Astrocyte of the spinal cord (primary cell): ENCODE data around the gene SLC22A2.
"Not testable (repeated sequence)": the region's sequence is repeated elsewhere in the genome, so short reads cannot be mapped to it uniquely, and the experiment has no call there.

Experiments used
- DNase-seq: peaks from one replicate; pipeline ENCODE4 v3.0.0; 2011; ENCODE audit warnings: low read depth, low spot score
- H3K4me3 ChIP-seq: 2 replicates; pipeline ENCODE4 v1.5.1; 2011; ENCODE audit warnings: low read depth, mild to moderate bottlenecking, low read length, moderate library complexity
- in situ Hi-C: cut with HindIII; loops from 2 replicates; pipeline ENCODE4 v1.10.0; 2017; ENCODE audit warnings: low sequenced_read_pairs
- TF ChIP-seq, protein P1 (sequence below): IDR thresholded peaks from 2 replicates; pipeline ENCODE4 v1.5.1; 2012; ENCODE audit warnings: low read depth, mild to moderate bottlenecking, low read length, inconsistent platforms

The SLC22A2 gene

DNA sequence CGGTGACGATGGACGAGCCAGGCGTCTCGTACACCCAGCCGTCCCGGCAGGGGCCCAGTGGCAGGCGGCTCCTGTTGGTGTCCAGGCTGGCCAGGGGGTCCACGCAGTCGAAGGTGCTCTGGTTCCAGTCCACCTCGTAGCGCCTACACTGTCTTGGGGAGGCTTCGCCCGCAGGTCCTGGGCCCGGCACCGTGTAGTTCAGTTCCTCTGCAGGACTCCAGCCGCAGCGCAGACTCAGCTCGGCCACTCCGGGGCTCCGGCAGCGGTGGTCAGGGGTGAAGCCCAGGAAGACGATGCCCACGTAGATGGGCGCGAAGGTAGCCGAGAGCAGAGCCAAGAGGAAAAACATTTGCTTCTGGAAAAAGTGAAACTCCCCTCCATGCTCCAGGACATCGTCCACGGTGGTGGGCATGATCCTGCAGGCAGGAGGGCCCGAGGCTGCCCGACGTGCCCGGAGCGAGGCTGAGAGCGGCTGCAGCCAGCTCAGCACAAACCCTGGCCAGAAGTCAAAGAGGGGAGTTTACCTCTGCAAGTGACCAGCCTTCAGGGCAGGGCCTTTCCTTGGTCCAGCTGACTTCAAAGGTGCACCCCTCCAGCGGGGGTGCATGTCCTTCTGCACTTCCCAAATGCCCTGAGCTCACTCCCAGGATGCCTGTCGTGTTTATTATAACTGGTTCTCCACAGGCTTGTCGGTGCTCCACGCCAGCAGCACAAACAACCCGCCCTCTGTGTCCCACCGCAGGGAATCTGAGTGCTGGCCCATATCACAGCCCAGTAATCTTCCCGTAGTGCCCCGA lies at the start of gene SLC22A2:
Gene SLC22A2, minus strand, starts transcription at position 476 of the 797 bp plus-strand sequence. Its CDS starts 64 bp downstream, at position 412.
- in situ Hi-C loops, result no loop called here
- no peak for DNase-seq
- TF ChIP-seq, protein P1, sequence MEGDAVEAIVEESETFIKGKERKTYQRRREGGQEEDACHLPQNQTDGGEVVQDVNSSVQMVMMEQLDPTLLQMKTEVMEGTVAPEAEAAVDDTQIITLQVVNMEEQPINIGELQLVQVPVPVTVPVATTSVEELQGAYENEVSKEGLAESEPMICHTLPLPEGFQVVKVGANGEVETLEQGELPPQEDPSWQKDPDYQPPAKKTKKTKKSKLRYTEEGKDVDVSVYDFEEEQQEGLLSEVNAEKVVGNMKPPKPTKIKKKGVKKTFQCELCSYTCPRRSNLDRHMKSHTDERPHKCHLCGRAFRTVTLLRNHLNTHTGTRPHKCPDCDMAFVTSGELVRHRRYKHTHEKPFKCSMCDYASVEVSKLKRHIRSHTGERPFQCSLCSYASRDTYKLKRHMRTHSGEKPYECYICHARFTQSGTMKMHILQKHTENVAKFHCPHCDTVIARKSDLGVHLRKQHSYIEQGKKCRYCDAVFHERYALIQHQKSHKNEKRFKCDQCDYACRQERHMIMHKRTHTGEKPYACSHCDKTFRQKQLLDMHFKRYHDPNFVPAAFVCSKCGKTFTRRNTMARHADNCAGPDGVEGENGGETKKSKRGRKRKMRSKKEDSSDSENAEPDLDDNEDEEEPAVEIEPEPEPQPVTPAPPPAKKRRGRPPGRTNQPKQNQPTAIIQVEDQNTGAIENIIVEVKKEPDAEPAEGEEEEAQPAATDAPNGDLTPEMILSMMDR, result no peak
- H3K4me3 ChIP-seq, result no peak within 1 kb of the TSS

DNA sequence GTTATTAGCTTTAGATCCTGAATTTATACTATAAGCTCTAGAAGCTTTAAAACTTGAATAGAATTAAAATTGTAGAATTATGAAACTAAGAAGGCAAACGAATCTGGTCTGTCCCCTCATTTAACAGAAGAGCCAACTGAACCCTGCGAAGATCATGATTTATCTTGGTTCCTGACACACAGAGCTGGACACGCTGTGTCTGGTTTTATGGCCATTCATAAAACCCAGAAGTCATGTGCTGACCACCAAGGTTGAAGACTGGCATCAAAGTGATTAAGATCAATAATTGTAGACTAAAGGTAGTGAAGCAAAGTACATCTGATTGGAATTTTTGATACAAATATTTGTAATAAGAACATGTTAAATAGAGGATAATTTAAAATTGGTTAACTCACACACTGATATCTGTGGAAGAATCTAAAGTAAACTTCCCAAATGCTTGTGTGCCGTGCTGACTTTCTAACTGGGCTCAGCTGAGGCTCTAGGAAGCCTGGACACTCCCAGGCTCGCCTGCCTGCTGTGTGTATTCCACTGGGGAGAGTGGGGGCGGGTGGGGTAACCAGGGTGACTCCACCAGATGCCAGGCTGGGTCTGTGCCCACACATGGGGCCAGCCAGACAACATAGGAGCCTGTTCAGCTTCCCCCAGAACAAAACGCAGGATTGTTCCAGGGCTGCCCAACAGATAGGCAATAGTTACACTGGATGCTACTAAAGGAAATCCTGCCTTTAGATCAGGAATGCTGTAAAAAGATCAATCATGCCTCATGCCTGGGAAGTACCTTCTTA lies 47.5 kb upstream of the SLC22A2 start:
- TF ChIP-seq, protein P1, result no peak
- no peak overlapping the region for H3K4me3 ChIP-seq
- in situ Hi-C loops, result no loop called here
- DNase-seq, result no peak

DNA sequence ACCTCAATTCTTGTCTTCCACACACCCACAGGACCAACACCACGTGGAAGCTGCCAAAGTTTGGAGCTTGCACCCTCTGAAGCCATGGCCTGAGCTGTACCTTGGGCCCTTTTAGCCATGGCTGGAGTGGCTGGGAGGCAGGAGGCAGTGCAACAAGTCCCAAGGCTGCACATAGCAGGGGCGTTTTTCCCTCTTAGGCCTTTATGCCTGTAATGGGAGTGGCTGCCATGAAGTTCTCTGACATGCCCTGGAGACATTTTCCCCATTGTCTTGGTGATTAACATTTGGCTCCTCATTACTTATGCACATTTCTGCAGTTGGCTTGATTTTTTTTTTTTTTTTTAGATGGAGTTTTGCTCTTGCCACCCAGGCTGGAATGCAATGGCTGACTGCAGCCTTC lies 45.2 kb upstream of the SLC22A2 start:
- TF ChIP-seq, protein P1, result no peak
- no peak overlapping the region for H3K4me3 ChIP-seq
- in situ Hi-C loops, result no loop called here
- no peak for DNase-seq

DNA sequence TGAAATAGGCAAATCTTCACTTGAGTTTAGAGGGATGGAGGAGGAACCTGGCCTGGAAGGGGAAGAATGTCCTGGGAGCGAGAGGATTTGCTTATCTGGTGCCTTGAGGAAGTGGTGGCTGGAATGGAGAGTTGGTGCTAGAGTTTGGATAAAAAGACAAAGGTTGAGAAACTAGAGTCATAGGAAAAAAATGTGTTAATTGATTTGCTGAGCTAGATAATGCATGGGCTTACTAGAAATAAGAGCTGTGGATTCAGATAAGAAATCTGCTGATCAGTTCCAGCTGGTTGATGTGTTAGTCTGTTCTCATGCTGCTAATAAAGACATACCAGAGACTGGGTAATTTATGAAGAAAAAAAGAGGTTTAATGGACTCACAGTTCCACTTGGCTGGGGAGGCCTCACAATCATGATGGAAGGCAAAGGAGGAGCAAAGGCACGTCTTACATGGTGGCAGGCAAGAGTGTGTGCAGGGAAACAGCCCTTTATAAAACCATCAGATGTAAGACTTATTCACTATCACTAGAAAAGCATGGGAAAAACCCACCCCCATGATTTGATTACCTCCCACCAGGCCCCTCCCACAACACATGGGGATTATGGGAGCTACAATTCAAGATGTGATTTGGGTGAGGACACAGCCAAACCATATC lies 43.9 kb upstream of the SLC22A2 start:
- DNase-seq, H3K4me3 ChIP-seq, in situ Hi-C loops: not testable (repeated sequence)

DNA sequence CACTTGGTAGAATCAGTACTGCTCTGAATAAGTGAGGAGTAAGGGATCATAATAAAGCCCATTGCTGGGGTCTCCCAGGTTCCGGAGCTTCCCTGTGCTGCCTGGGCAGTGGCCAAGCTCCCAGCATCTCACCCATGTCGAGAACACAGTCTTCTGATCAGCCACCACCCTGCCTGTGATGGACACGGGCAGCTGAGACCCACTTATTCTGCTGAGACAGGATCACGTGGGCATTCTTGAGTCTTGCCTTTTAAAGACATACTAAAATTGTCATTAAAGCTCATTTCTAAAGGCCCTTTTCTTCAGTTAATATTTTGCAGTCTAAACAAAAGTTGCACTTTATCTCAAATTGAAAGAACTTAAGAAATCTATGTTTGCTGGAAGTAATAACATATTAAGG lies 42.7 kb upstream of the SLC22A2 start:
- in situ Hi-C loops, result no loop called here
- no peak for DNase-seq
- TF ChIP-seq, protein P1, result no peak
- no peak overlapping the region for H3K4me3 ChIP-seq

DNA sequence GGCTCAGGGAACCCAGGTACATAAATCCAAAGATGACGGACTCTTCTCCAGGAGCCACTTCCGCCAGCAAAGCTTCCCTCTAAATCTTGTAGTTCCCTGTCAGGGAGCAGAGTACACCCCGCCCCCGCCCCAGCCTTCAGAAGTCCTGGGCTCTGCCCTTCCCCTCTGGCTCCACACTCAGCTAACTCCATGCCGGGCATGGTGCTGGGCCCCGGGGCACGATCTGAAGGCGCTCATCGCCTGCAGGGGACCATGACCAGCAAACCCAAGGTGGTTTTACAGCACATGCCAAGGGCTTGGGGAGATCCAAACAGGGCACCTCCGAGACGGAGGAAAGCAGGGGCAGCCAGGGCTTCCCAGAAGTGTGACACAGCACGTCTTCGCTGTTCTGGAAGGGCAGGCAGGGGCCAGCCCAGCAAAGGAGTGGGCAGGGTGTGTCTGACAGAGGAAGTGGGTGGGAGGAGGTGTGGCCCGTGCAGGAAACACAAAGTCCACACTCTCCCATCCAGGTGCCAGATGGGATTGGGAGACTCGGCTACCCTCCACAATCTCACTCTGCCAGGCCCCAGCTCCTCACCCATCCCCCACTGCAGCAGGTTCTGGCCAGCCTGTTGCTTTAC lies 41.6 kb upstream of the SLC22A2 start:
- TF ChIP-seq, protein P1, result no peak
- DNase-seq, result no peak
- in situ Hi-C loops, result no loop called here
- H3K4me3 ChIP-seq, result no peak overlapping the region
